Activated naive CD8-positive, alpha-beta T cell (primary cell): ENCODE results near the gene MSL3B.

ENCODE experiments used
- H3K27ac Mint-ChIP-seq: one replicate; pipeline ENCODE4 v1.8.0; 2021; ENCODE audit warnings: mixed read lengths
- H3K27me3 Mint-ChIP-seq: one replicate; pipeline ENCODE4 v1.8.0; 2021; ENCODE audit warnings: mixed read lengths
- H3K36me3 Mint-ChIP-seq: one replicate; pipeline ENCODE4 v1.8.0; 2021; ENCODE audit warnings: mixed read lengths
- H3K4me1 Mint-ChIP-seq: one replicate; pipeline ENCODE4 v1.8.0; 2021; ENCODE audit warnings: low read depth, mixed read lengths
- H3K4me3 Mint-ChIP-seq: one replicate; pipeline ENCODE4 v1.8.0; 2021; ENCODE audit warnings: mild to moderate bottlenecking, mixed read lengths
- H3K9me3 Mint-ChIP-seq: one replicate; pipeline ENCODE4 v1.8.0; 2021; ENCODE audit warnings: low read depth, mixed read lengths

The MSL3B gene

DNA sequence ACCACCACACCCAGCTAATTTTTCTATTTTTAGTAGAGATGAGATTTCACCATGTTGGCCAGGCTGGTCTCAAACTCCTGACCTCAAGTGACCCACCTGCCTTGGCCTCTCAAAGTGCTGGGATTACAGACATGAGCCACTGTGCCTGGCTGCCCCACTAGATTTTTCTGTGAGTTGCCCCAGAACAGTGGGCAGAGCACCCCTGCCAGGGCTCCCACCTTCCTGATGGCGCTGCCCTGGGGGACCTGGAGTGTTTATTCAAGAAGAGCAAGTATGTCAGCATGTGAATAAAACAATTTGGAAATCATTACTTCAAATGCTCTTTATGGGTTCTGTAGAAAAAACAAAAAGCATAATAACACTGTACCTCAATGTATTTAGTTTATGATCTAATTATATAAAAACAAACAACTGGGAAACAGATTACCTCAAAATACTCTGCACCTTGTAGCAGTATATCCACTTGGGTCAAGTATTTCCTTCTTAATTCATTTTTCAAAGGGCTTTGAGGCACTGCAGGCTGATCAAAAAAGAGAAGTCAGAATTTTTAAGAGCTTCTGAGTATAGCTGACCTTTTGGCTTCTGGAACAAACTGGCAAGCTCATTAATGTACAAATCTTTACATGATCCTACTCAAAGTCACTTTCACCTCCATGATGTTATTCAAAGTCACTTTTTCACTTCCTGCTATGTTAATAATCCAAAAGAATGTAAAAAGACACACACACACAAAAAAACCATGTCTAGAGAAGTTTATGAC lies 22.7 kb downstream of the MSL3B start:
- H3K9me3 Mint-ChIP-seq: no peaks in the 10 kb centered on the region
- no peaks in the 10 kb centered on the region for H3K4me1 Mint-ChIP-seq
- no peaks in the 10 kb centered on the region for H3K27me3 Mint-ChIP-seq
- no peak overlapping the region for H3K4me3 Mint-ChIP-seq
- peaks cover 2% of the 10 kb centered on the region for H3K36me3 Mint-ChIP-seq
- no peak overlapping the region for H3K27ac Mint-ChIP-seq

GRCh38 chr2:233844836-233845235 lies 23.4 kb downstream of the MSL3B start:
- Mint-ChIP-seq H3K27me3 (no peaks in the 10 kb centered on the region), H3K4me1 (no peaks in the 10 kb centered on the region), H3K4me3 (no peak overlapping the region), H3K9me3 (no peaks in the 10 kb centered on the region), H3K36me3 (peaks cover 2% of the 10 kb centered on the region), H3K27ac (no peak overlapping the region)

DNA sequence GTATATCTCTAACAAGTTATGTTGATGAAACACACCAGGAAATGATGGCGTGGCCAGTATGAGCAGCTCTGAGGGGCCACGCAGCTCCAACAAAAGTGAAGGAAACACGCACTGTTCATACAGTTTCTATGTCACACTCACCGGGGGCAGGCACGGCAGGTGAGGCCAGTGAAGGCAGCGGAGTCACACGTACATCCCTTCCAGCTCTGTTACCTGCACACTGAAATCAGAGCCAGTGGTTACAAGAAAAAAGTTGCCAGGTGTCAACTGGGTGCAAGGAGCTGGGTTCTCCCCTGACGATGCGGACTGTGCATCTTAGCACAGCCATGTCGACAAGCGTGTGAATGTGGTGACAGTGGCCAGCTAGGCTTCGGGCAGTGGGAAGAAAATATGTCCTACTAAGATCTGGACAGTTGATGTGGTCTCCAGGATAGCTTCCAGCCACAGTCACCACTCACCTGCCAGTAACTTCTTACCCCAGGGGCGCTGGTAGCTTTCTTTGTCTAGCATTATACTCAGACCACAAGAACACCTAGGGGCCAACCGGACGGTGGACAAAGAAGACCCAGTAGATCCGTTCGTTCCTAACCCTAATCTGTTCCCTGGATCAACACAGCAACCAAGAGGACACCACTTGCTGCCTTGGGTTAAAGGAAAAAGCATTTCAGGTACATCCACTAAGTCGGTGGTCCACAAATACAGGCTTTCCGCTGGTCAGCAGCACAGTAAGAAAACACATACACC lies 23.9 kb downstream of the MSL3B start:
- Mint-ChIP-seq H3K9me3 (no peaks in the 10 kb centered on the region), H3K27ac (no peak overlapping the region), H3K4me3 (no peak overlapping the region), H3K36me3 (peaks cover 2% of the 10 kb centered on the region), H3K27me3 (no peaks in the 10 kb centered on the region), H3K4me1 (no peaks in the 10 kb centered on the region)

DNA sequence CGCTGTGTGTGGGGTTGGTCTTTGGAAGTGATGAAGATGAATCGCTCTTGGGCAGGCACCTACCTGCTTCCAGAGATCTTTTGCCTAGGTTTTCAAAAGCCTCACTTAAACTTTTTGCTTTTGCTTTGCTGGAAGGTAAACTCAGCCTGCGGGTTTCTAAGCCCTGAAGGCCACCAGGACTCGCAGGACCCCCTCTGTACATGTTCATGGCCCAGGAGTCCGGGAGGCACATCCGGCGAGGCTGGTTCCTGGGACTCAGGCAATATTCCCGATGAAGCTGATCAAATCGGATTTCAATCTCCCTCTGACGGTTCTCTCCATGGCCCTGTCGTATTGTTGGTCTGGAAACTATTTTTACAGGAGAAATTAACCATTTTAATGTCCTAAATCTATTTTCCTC lies 27.0 kb downstream of the MSL3B start:
- H3K36me3 Mint-ChIP-seq: peaks cover 4% of the 10 kb centered on the region
- H3K27ac Mint-ChIP-seq: no peak overlapping the region
- no peaks in the 10 kb centered on the region for H3K4me1 Mint-ChIP-seq
- no peak overlapping the region for H3K4me3 Mint-ChIP-seq
- H3K27me3 Mint-ChIP-seq: no peaks in the 10 kb centered on the region
- H3K9me3 Mint-ChIP-seq: no peaks in the 10 kb centered on the region

GRCh38 chr2:233840520-233840919 lies 27.7 kb downstream of the MSL3B start:
- Mint-ChIP-seq H3K4me3 (no peak overlapping the region), H3K4me1 (no peaks in the 10 kb centered on the region), H3K27ac (no peak overlapping the region), H3K9me3 (no peaks in the 10 kb centered on the region), H3K27me3 (no peaks in the 10 kb centered on the region), H3K36me3 (peaks cover 4% of the 10 kb centered on the region)

GRCh38 chr2:233839447-233839820 lies 28.8 kb downstream of the MSL3B start:
- Mint-ChIP-seq H3K36me3 (peaks cover 4% of the 10 kb centered on the region), H3K27ac (no peak overlapping the region), H3K4me1 (no peaks in the 10 kb centered on the region), H3K9me3 (no peaks in the 10 kb centered on the region), H3K27me3 (no peaks in the 10 kb centered on the region), H3K4me3 (no peak overlapping the region)

DNA sequence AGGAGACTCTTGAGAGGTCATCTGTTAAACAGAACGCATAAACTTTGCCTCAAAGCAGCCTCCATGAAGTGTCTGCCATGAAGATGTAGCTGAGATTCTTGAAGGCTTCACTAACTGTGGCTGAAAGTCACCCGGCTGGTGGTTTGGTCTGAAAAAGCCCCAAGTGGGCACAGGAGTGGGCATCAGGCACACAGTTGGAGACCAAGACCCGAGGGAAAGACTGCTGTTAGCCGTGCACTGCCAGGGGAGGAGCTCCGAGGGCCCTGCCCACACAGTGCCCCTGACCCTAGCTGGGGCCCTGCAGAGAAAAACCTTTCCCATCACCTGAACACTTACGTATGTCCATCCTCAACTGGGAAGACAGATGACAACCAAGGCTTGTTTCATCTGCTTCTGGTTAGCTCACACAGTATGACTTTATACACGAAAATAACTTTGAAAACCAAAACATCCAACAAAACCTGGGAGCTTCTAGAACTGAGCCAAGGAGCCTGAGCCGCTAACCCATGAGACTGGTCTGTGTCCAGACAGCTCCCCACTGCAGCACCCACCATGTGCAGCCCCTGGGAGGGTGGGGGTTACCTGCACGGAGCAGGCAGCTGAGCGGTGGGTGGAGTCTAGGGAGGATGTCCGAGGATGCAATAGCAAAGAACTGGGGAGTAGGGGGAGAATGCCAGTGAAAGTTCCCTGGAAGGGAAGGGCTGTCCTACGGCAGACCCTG lies 29.3 kb downstream of the MSL3B start:
- Mint-ChIP-seq H3K4me1 (no peaks in the 10 kb centered on the region), H3K9me3 (no peaks in the 10 kb centered on the region), H3K27ac (no peak overlapping the region)

GRCh38 chr2:233838251-233838650 lies 29.9 kb downstream of the MSL3B start:
- peaks cover 2% of the 10 kb centered on the region for H3K36me3 Mint-ChIP-seq
- no peak overlapping the region for H3K4me3 Mint-ChIP-seq

More for the DNA sequence above, 29.3 kb downstream of the MSL3B start:
- H3K4me3 Mint-ChIP-seq: no peak overlapping the region
- no peaks in the 10 kb centered on the region for H3K27me3 Mint-ChIP-seq
- peaks cover 4% of the 10 kb centered on the region for H3K36me3 Mint-ChIP-seq

GRCh38 chr2:233837694-233838229 lies 30.4 kb downstream of the MSL3B start:
- H3K4me1 Mint-ChIP-seq: no peaks in the 10 kb centered on the region
- H3K27ac Mint-ChIP-seq: no peak overlapping the region
- H3K9me3 Mint-ChIP-seq: no peaks in the 10 kb centered on the region
- H3K4me3 Mint-ChIP-seq: no peak overlapping the region
- H3K36me3 Mint-ChIP-seq: peaks cover 2% of the 10 kb centered on the region
- H3K27me3 Mint-ChIP-seq: no peaks in the 10 kb centered on the region

More at GRCh38 chr2:233838251-233838650, 29.9 kb downstream of the MSL3B start:
- no peaks in the 10 kb centered on the region for H3K4me1 Mint-ChIP-seq
- no peaks in the 10 kb centered on the region for H3K9me3 Mint-ChIP-seq
- H3K27me3 Mint-ChIP-seq: no peaks in the 10 kb centered on the region
- no peak overlapping the region for H3K27ac Mint-ChIP-seq

DNA sequence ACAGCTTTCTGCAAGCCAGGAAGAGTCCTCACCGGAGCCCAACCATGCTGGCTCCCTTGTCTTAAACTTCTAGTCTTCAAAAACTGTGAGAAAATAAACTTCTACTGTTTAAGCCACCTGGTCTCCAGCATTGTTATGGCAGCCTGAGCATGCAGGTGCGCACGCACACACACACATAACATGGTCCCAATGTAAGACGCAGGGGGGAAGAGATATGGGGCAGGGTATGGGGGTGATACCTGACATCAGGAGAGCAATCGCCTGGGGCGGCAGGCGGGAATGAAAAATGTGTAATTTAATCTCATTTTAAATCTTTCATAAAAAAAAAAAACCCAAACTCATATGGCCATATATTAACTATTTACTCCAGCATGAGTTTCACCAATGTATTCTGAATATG lies 31.8 kb downstream of the MSL3B start:
- no peaks in the 10 kb centered on the region for H3K4me1 Mint-ChIP-seq
- no peak overlapping the region for H3K27ac Mint-ChIP-seq
- H3K36me3 Mint-ChIP-seq: peaks cover 2% of the 10 kb centered on the region
- no peaks in the 10 kb centered on the region for H3K27me3 Mint-ChIP-seq
- no peak overlapping the region for H3K4me3 Mint-ChIP-seq
- H3K9me3 Mint-ChIP-seq: no peaks in the 10 kb centered on the region

DNA sequence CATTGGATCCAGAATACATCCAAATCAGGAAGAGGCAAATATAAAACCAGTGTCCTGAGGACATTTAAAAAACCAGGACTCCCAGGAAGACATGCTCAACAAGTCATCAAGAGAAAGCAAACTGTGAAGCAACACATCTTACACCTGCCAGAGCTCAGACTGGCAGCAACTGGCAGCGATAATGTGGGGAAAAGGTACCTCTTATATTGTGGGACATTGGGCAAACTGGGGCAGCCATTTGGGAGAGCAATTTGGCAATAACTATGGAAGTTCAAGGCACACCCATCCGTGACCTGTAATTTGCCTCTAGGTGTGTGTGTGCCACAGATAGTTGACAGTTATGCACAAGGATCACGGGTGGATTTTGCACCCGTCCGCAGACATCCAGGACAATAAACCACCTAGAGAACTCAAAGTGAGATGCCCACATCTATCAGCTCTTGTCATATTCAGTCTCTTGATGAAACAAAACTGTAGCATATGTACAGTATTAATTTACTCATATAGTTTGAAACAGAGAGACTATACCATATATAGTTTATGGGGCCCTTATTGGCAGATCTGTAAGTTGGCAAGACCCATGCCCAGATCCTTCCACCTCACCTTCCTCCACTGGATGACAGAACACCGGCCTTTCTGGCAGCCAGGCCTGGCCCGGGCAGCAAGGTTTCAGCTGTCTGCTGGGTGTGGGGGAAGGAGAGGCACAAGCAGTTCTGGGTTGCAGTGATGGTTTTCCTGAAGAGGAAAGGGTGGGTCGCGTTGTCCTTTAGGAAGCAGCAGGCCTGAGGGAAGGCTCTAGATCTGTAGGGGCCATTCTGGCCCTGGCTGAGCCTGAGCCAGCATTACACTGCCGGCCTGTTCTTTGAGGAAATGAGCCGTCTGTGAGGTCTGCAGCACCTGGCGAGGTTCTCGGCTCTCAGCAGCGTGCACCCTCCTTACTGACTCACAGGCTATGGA lies 32.7 kb downstream of the MSL3B start:
- no peaks in the 10 kb centered on the region for H3K27me3 Mint-ChIP-seq
- no peaks in the 10 kb centered on the region for H3K4me1 Mint-ChIP-seq
- H3K27ac Mint-ChIP-seq: no peak overlapping the region
- H3K9me3 Mint-ChIP-seq: no peaks in the 10 kb centered on the region
- H3K36me3 Mint-ChIP-seq: peaks cover 2% of the 10 kb centered on the region
- H3K4me3 Mint-ChIP-seq: no peak overlapping the region

GRCh38 chr2:233833345-233833744 lies 34.8 kb downstream of the MSL3B start:
- H3K9me3 Mint-ChIP-seq: no peaks in the 10 kb centered on the region
- peaks cover 2% of the 10 kb centered on the region for H3K36me3 Mint-ChIP-seq
- no peaks in the 10 kb centered on the region for H3K27me3 Mint-ChIP-seq
- H3K27ac Mint-ChIP-seq: no peak overlapping the region
- no peaks in the 10 kb centered on the region for H3K4me1 Mint-ChIP-seq
- H3K4me3 Mint-ChIP-seq: no peak overlapping the region

GRCh38 chr2:233832869-233833311 lies 35.3 kb downstream of the MSL3B start:
- Mint-ChIP-seq H3K9me3 (no peaks in the 10 kb centered on the region), H3K36me3 (peaks cover 2% of the 10 kb centered on the region), H3K4me3 (no peak overlapping the region), H3K4me1 (no peaks in the 10 kb centered on the region), H3K27me3 (no peaks in the 10 kb centered on the region), H3K27ac (no peak overlapping the region)

- no peak overlapping the region for H3K27ac Mint-ChIP-seq
Observed at GRCh38 chr2:233832414-233832813, 35.8 kb downstream of the MSL3B start.

More at GRCh38 chr2:233832414-233832813, 35.8 kb downstream of the MSL3B start:
- Mint-ChIP-seq H3K36me3 (peaks cover 2% of the 10 kb centered on the region), H3K9me3 (no peaks in the 10 kb centered on the region), H3K27me3 (no peaks in the 10 kb centered on the region), H3K4me3 (no peak overlapping the region), H3K4me1 (no peaks in the 10 kb centered on the region)
